K562 (cell line): Measurements from ENCODE around the gene MRPS15. TPM values are rescaled to one million over a fixed set of nuclear protein-coding genes. Genes with fewer than 3 reads are reported as not detected.
A peak's percentile ranks its signal among the peaks of the same experiment; 100 is the strongest.

Experiments
- ATAC-seq: fragments of 200-7000 bp; cut with Tn5 transposase; 3 replicates; pipeline ENCODE4 v1.9.1; 2020; ENCODE audit warnings: moderate library complexity
- BruUV-seq: library from RNA; stranded (reverse); fragments of 400-500 nt; replicated peaks from 2 replicates; lab custom pipeline; 2021; lab: Mats Ljungman, UMichigan
- CTCF ChIA-PET: fragments of 300-600 bp; formaldehyde crosslinking; extraction: SDS; loops from one replicate; lab custom pipeline; 2021; ENCODE audit warnings: low intra/inter-chr PET ratio; lab: Yijun Ruan, JAX
- POLR2A ChIA-PET: fragments of 300-600, 350-650 bp; sonication (Branson Sonifier 250); formaldehyde crosslinking; extraction: SDS; loops from one replicate; lab custom pipeline; 2021; ENCODE audit warnings: antibody characterized with exemption, inconsistent platforms; lab: Yijun Ruan, JAX
- DNase-seq, 4 experiments: peaks; one replicate each; pipeline versions ENCODE4 v3.0.0 to v3.0.0-alpha.2; 2011 to 2018; ENCODE audit warnings: low spot score in 3 of 4, mixed read lengths in 3 of 4; ENCODE audit errors: extremely low read depth in 1 of 4
- FAIRE-seq: peaks from 2 replicates; lab custom pipeline; 2011; peaks lifted over from hg19 to GRCh38; lab: Jason Lieb, UNC
- H2AFZ ChIP-seq: 2 replicates; pipeline ENCODE4 v1.6.0; 2011; ENCODE audit warnings: low read depth, low read length, control low read depth, inconsistent platforms
- H3K27ac ChIP-seq: fragments of 200-600 bp; 3 replicates; pipeline ENCODE4 v1.8.0; 2011; ENCODE audit warnings: low read depth, mild to moderate bottlenecking, control low read depth, inconsistent platforms, low read length, moderate library complexity, mixed read lengths; ENCODE audit errors: extremely low read depth
- H3K27me3 ChIP-seq, 2 experiments: fragments of 300-600 bp in 1 of 2; 2 replicates in 1 of 2; 3 replicates in 1 of 2; pipeline versions ENCODE4 v1.6.0 to v1.8.0; 2011; ENCODE audit warnings: inconsistent platforms in 2 of 2, low read length in 2 of 2, mild to moderate bottlenecking in 1 of 2, mixed read lengths in 1 of 2, moderate library complexity in 1 of 2; ENCODE audit not compliant: control insufficient read depth in 2 of 2, insufficient read depth in 2 of 2
- H3K36me3 ChIP-seq: fragments of 300-600 bp; 3 replicates; pipeline ENCODE4 v1.8.0; 2011; ENCODE audit warnings: mild to moderate bottlenecking, low read length, inconsistent platforms; ENCODE audit not compliant: control insufficient read depth, insufficient read depth
- H3K4me1 ChIP-seq, 2 experiments: fragments of 200-600 bp in 1 of 2; replicated peaks in 1 of 2; 2 replicates in 1 of 2; 3 replicates in 1 of 2; pipeline versions ENCODE4 v1.5.1 to v1.8.0; 2011; ENCODE audit warnings: inconsistent platforms in 2 of 2, low read length in 2 of 2, mild to moderate bottlenecking in 1 of 2, mixed read lengths in 1 of 2, moderate library complexity in 1 of 2; ENCODE audit not compliant: control insufficient read depth in 2 of 2, insufficient read depth in 2 of 2
- H3K4me2 ChIP-seq: 2 replicates; pipeline ENCODE4 v1.6.1; 2011; ENCODE audit warnings: low read length, control low read depth, inconsistent platforms, mixed read lengths; ENCODE audit not compliant: insufficient read depth
- H3K4me3 ChIP-seq: fragments of 200-600 bp; sonication (generic), shearing (Covaris generic); 2 replicates; pipeline ENCODE4 v1.5.1; 2016; ENCODE audit warnings: control low read depth, inconsistent platforms
- H3K79me2 ChIP-seq: fragments of 200-600 bp; 3 replicates; pipeline ENCODE4 v1.8.0; 2011; ENCODE audit warnings: low read length, inconsistent platforms; ENCODE audit not compliant: control insufficient read depth, insufficient read depth
- H3K9ac ChIP-seq, 2 experiments: 2 replicates each; pipeline versions ENCODE4 v1.6.0 to v1.6.1; 2011; ENCODE audit warnings: low read depth in 2 of 2, low read length in 2 of 2, control low read depth in 1 of 2, inconsistent platforms in 1 of 2, mild to moderate bottlenecking in 1 of 2, mixed read lengths in 1 of 2; ENCODE audit not compliant: insufficient read depth in 1 of 2
- H3K9me1 ChIP-seq: one replicate; pipeline ENCODE4 v1.6.0; 2011; ENCODE audit warnings: inconsistent platforms, mild to moderate bottlenecking, low read length, moderate library complexity; ENCODE audit not compliant: control insufficient read depth, insufficient read depth
- H3K9me3 ChIP-seq: replicated peaks from 2 replicates; pipeline ENCODE4 v1.5.1; 2011; ENCODE audit warnings: low read depth, low read length, inconsistent platforms; ENCODE audit not compliant: control insufficient read depth, insufficient read depth
- H4K20me1 ChIP-seq: replicated peaks from 2 replicates; pipeline ENCODE4 v1.6.1; 2011; ENCODE audit warnings: low read length, inconsistent platforms, mixed read lengths; ENCODE audit not compliant: control insufficient read depth, insufficient read depth
- AFF4 ChIP-seq: sonication (generic); formaldehyde crosslinking; IDR thresholded peaks from 2 replicates; pipeline ENCODE4 v1.8.0; 2023; ENCODE audit warnings: mild to moderate bottlenecking, missing genetic modification reagents
- ARHGAP35 ChIP-seq: fragments of 450-650 bp; IDR thresholded peaks from 2 replicates; pipeline ENCODE4 v1.6.1; 2018; ENCODE audit not compliant: partially characterized antibody
- BACH1 ChIP-seq: fragments of 200-800 bp; sonication (Bioruptor generic); IDR thresholded peaks from 2 replicates; pipeline ENCODE4 v1.6.1; 2016; ENCODE audit warnings: missing genetic modification characterization, missing compliant biosample characterization
- CSDE1 ChIP-seq, 2 experiments: fragments of 450-650 bp; IDR thresholded peaks; 2 replicates each; pipeline ENCODE4 v1.6.1; 2016; ENCODE audit warnings: mild to moderate bottlenecking in 1 of 2
- EHMT2 ChIP-seq: fragments of 450-650 bp; IDR thresholded peaks from 2 replicates; pipeline ENCODE4 v1.6.1; 2018; ENCODE audit warnings: antibody characterized with exemption
- KLF16 ChIP-seq: IDR thresholded peaks from 2 replicates; pipeline ENCODE4 v1.6.1; 2016; ENCODE audit warnings: antibody characterized with exemption
- MECOM ChIP-seq: fragments of 250-450 bp; sonication (Bioruptor Pico); IDR thresholded peaks from 2 replicates; pipeline ENCODE4 v1.8.0; 2022; ENCODE audit warnings: inconsistent platforms
- MIER1 ChIP-seq: fragments of 450-650 bp; IDR thresholded peaks from 2 replicates; pipeline ENCODE4 v1.6.1; 2016; ENCODE audit warnings: antibody characterized with exemption, mild to moderate bottlenecking, low read depth
- SMAD1 ChIP-seq: fragments of 150-350 bp; IDR thresholded peaks from 2 replicates; pipeline ENCODE4 v1.6.1; 2014; ENCODE audit warnings: low read length, low read depth; ENCODE audit not compliant: partially characterized antibody
- SPI1 ChIP-seq: IDR thresholded peaks from 2 replicates; pipeline ENCODE4 v1.6.1; 2011; ENCODE audit warnings: low read depth, low read length, control low read depth, borderline replicate concordance
- XRCC5 ChIP-seq: fragments of 200-400 bp; formaldehyde crosslinking; IDR thresholded peaks from 2 replicates; pipeline ENCODE4 v1.6.1; 2017; ENCODE audit warnings: low read depth, mild to moderate bottlenecking, low read length
- ZNF184 ChIP-seq: sonication (generic); formaldehyde crosslinking; IDR thresholded peaks from 2 replicates; pipeline ENCODE4 v1.5.0; 2020; ENCODE audit warnings: missing genetic modification reagents
- WGBS: fragments of 100-300 bp; shearing (Covaris generic); methylation state at CpG from one replicate; pipeline ENCODE4 v1.1.6; 2016; ENCODE audit warnings: low coverage, mixed read lengths; ENCODE audit not compliant: insufficient coverage; ENCODE audit errors: missing lambda C conversion rate; 5-methylcytosine and 5-hydroxymethylcytosine counted together
- in situ Hi-C: fragments of 300-500 bp; cut with MboI; formaldehyde crosslinking; loops from 4 replicates; pipeline ENCODE4 v1.15.0; 2018; ENCODE audit warnings: inconsistent platforms, mixed read lengths
- intact Hi-C: fragments of 100-400 bp; cut with micrococcal nuclease; formaldehyde crosslinking; loops from 2 replicates; pipeline ENCODE4 v1.14.2; 2022
- polyA plus RNA-seq, 8 experiments: library from polyadenylated mRNA; depleted of rRNA in 4 of 8; stranded (reverse) in 5 of 8; unstranded in 3 of 8; fragments of >200 nt; fragmentation: Nextera tagmentation in 2 of 8; fragmentation: Illumina TruSeq in 1 of 8; extraction: Ambion mirVana in 2 of 8; extraction: Trizol in 1 of 8; gene quantifications; 2 replicates each; pipeline versions ENCODE4 v1.2.1 to v1.2.3, GENCODE V29; 2011 to 2014; ENCODE audit warnings: inconsistent platforms in 1 of 8, missing spikeins in 1 of 8
- total RNA-seq, 7 experiments: library from RNA; depleted of rRNA in 6 of 7; stranded (reverse); fragments of >200 nt in 6 of 7; fragmentation: Illumina TruSeq in 2 of 7; extraction: Trizol in 2 of 7; gene quantifications; 2 replicates each; pipeline versions ENCODE4 v1.2.1 to v1.2.3, GENCODE V29; 2011 to 2021; ENCODE audit warnings: low replicate concordance in 1 of 7

Gene MRPS15
- total and polyA plus RNA-seq, 9 of the 15 experiments (the other 6 are each of a cell fraction or from before 2014, with no cell fraction given) = 62.9 to 286 (median 149) TPM

- Histone ChIP-seq H3K27ac (no peak overlapping the region), H3K36me3 (no peaks in the 10 kb centered on the region), H2AFZ (peak overlapping the region; percentile 60), H4K20me1 (no peaks in the 10 kb centered on the region), H3K9ac (no peak overlapping the region), H3K27me3 (no peaks in the 10 kb centered on the region), H3K4me3 (no peak overlapping the region), H3K9me1 (no peaks in the 10 kb centered on the region), H3K4me2 (no peak overlapping the region), H3K79me2 (no peaks in the 10 kb centered on the region), H3K9me3 (no peaks in the 10 kb centered on the region), H3K4me1 (peaks cover 14 to 19% of the 10 kb centered on the region in 2 experiments)
- no TSS peak for BruUV-seq
- in situ Hi-C loops (no loop called here), intact Hi-C loops (loop anchor here (2.0 to 10.0 kb wide), 2 partner anchors 64 to 98 kb away; no protein-coding TSS in a partner anchor)
- DNase-seq = no peak
- TF ChIP-seq CSDE1 (IDR thresholded peaks at IDR 0.05) = no peak
- TF ChIP-seq ARHGAP35 = no peak
- 0 out of 2 replicates have a peak, but pooled peaks have one; percentile 14 for TF ChIP-seq SPI1
- TF ChIP-seq ZNF184 = no peak
- TF ChIP-seq KLF16 = 0 out of 2 replicates have a peak, but pooled peaks have one; percentile 4
- CTCF ChIA-PET = interaction anchor here (1.2 kb wide), 1 partner anchor 30 kb away, joined by 4 read pairs; no protein-coding TSS in a partner anchor
- POLR2A ChIA-PET = interaction anchor here (0.6 to 0.7 kb wide), 5 partner anchors 12 to 1422 kb away, joined by 3 to 5 read pairs (median 3); no protein-coding TSS in a partner anchor
- FAIRE-seq = no peak
- no peak for ATAC-seq
- 28% methylated on average over 5 of the region's 5 CpGs for WGBS
Measured at GRCh38 chr1:36446746-36447145, 17.4 kb downstream of the MRPS15 start.

- 31% methylated on average over 8 of the region's 8 CpGs for WGBS
- intact Hi-C loops = loop anchor here (2.0 to 10.0 kb wide), 2 partner anchors 65 to 99 kb away; no protein-coding TSS in a partner anchor
- in situ Hi-C loops = no loop called here
- CTCF ChIA-PET = interaction anchor here (0.6 to 1.2 kb wide), 5 partner anchors 18 to 1238 kb away, joined by 3 to 4 read pairs (median 3); partner anchors contain the start of gene MRPS15
- no peaks in the 10 kb centered on the region for H3K9me3 ChIP-seq
- POLR2A ChIA-PET = interaction anchor here (0.6 to 0.7 kb wide), 3 partner anchors 13 to 1421 kb away, joined by 3 read pairs; no protein-coding TSS in a partner anchor
- no peak overlapping the region for H3K4me2 ChIP-seq
- no peaks in the 10 kb centered on the region for H4K20me1 ChIP-seq
- H3K36me3 ChIP-seq = no peaks in the 10 kb centered on the region
- H3K9me1 ChIP-seq = no peaks in the 10 kb centered on the region
- peaks cover 14 to 19% of the 10 kb centered on the region in 2 experiments for H3K4me1 ChIP-seq
- ATAC-seq = peak; percentile 91
- peak overlapping the region; percentile 60 for H2AFZ ChIP-seq
- no peak overlapping the region for H3K27ac ChIP-seq
- H3K79me2 ChIP-seq = no peaks in the 10 kb centered on the region
- peak; percentile 88 for FAIRE-seq
- DNase-seq = peak; percentile 57 to 83 (median 70)
- H3K27me3 ChIP-seq = no peaks in the 10 kb centered on the region
- no peak overlapping the region for H3K4me3 ChIP-seq
- H3K9ac ChIP-seq = no peak overlapping the region
- BruUV-seq = no TSS peak
- TF ChIP-seq BACH1 (tag) = 0 out of 2 replicates have a peak, but pooled peaks have one; percentile 16
- TF ChIP-seq AFF4 = no peak
- no peak for TF ChIP-seq EHMT2
- no peak for TF ChIP-seq SMAD1
- no peak for TF ChIP-seq MIER1
- peak; percentile 83; the same call in 1 of the 2 replicates for TF ChIP-seq MECOM (CRISPR knock-in tag)
- TF ChIP-seq XRCC5 = peak; percentile 80; the same call in 1 of the 2 replicates
Measured at GRCh38 chr1:36446271-36446670, 17.9 kb downstream of the MRPS15 start.
